GM18526 (cell line): ENCODE results near the gene GMPPB.

Experiments used
- POLR2A ChIP-seq: IDR thresholded peaks from 3 replicates; pipeline ENCODE4 v1.6.1; 2011; ENCODE audit not compliant: insufficient read length; ENCODE audit errors: extremely low read depth

The GMPPB gene

DNA sequence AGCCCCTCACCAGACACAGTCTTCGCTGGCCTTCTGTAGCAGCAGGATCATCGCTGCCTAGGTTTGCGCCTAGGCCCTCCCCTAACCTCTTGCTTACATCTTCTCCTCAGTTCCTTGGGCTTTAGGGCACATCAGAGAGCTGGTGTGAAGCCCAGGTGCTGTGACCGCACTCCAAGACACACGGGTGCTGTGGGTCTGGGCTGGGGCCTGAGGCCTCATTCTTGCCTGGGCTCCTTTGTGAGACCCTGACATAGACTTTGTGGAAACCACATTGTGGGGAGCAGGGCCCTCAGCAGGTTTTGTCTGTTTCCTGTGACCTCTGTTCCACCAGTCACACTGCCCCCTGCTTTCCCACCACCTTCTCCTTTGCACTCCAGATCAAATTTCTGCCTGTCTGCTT, 12.3 kb downstream of the GMPPB start:
- no peak for TF ChIP-seq POLR2A

DNA sequence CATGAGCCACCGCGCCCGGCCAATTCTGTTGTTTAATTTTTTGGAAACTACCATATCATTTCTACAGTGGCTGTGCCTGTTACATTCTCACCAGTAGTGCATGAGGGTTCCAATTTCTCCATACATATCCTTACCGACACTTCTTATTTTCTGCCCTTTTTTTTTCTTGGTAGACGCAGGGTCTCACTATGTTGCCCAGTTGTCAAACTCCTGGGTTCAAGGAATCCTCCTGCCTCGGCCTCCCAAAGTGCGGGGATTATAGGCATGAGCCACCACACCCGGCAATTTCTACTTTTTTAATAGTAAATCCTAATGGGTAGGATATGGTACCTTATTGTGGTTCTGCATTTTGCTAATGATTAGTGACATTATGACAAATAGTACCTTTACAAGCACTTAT, 13.9 kb downstream of the GMPPB start:
- TF ChIP-seq POLR2A, result no peak

DNA sequence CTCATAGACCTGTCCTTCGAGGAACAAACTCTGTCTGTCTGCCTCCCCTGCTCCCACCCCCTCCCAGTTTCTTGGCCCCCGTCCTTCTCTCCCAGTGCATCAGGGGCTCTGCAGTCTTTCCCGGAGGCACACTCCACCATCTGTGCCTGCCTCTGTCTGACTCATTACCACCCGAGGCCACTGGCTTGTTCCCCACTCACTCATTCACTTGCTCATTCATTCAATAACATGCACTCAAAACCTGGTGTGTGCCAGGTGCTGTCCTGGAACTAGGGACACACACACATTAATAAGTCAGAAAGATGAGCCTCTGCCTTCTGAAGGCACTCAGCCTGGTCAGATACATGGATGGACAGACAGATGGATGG, 16.7 kb downstream of the GMPPB start:
- no peak for TF ChIP-seq POLR2A

DNA sequence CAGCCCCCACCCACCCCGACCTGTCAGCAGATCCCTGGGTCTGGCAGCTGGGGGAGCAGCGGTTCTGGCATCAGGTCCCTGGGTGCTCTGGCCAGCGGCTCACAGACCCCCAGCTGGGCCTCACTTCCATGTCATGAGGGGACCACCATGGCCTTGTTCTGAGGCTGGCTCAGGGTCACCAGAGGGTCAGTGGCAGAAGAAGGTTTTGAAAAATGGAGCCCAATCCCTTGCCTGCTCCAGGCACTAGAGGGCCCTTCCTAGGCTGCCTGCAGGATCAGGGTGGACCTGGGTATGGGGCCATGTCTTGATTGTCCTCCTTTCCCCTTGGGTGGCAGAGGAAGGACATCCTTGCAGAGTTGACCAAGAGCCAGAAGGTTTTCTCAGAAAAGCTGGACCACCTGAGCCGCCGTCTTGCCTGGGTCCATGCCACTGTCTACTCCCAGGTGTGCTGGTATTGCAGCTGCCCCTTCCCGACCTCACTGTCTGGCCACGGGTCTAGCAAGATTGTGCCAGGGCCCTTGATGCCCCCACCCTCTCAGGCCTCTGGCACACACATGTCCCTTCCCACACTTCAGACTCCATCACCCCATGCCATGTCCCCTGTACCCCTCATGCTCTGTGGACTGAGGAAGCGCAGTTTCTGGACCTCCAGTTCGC, 17.2 kb downstream of the GMPPB start:
- TF ChIP-seq POLR2A, result no peak

- no peak for TF ChIP-seq POLR2A
Observed at GRCh38 chr3:49705390-49705960, 18.3 kb downstream of the GMPPB start.

DNA sequence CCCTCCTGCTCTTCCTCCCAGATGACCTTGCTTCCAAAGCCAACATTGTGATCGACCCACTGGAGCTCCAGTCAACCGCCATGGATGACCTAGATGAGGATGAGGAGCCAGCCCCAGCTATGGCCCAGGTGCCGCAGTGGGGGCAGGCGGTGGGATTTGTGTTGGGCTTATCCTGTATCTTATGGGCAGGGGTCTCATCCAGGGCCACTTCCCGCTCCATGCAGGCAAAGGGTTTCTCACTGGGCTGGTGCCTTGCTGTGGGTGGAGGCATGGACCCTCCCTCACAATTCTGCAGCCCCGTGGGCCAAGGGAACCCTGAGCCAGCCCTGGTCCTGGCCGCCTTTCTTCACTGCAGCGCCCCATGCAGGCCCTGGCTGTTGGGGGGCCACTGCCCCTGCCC, 19.1 kb downstream of the GMPPB start:
- no peak for TF ChIP-seq POLR2A

DNA sequence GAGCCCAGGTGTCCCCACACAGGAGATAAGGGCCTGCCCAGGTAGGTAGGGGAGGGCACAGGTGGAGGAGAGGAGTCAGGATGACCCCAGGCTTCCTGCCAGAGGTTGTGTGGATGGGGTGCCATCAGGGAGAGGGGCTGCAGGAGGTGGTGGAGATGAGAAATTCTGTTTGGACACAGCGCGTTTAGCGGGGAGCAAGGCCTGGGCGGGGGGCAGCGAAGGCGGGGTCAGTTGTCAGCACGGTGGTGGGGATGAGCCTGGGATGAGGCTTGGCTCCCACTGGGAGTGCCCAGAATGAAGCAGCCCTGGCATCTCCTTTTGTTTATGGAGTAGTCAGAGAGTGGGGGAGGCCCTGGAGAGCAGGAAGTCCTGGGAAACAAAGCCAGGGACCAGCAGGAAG, 19.8 kb downstream of the GMPPB start:
- TF ChIP-seq POLR2A, result no peak

DNA sequence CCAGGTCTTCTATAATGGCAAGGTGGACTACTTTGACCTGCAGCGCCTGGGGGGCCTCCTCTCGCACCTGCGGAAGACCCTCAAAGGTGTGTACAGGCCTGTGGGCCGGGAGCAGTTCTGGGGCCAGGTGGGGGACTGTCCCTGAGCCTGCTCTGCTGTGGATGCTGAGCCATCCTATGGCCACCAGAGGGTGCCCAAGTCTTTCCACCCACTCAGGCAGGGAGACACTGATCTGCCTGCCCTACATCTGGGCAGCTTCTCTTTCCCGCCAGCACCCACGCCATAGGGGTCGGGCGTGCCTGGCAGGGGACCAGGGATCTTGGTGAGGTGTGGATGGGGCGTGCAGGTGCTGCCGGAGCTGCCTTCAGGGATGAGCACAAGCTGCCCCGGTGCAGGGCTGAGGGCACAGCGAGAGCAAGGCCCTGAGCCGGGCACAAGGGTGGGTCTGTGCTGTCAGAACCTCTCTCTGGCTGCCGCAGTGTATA, 20.3 kb downstream of the GMPPB start:
- no peak for TF ChIP-seq POLR2A

GRCh38 chr3:49702672-49703071, 21.1 kb downstream of the GMPPB start:
- TF ChIP-seq POLR2A, result no peak

- no peak for TF ChIP-seq POLR2A
Observed at GRCh38 chr3:49701388-49702077, 22.2 kb downstream of the GMPPB start.

GRCh38 chr3:49700453-49701128, 23.2 kb downstream of the GMPPB start:
- no peak for TF ChIP-seq POLR2A

GRCh38 chr3:49700014-49700413, 23.7 kb downstream of the GMPPB start:
- TF ChIP-seq POLR2A, result no peak

- no peak for TF ChIP-seq POLR2A
Observed at GRCh38 chr3:49699281-49699979, 24.3 kb downstream of the GMPPB start.

GRCh38 chr3:49689046-49689907, 34.5 kb downstream of the GMPPB start, which contains the start of the genes MST1 and RNF123:
Gene MST1 (minus strand): TSS chr3:49689474. CDS start chr3:49688691, 783 bp downstream.
Gene RNF123 (plus strand): TSS chr3:49689557. CDS start chr3:49691166, 1,609 bp downstream.
- peak; percentile 80 for TF ChIP-seq POLR2A
